Hematopoietic multipotent progenitor cell treated with erythropoietin and hydrocortisone succinate and interleukin-3 and kit ligand, for 8 days (in vitro differentiated cells): Measurements from ENCODE around the gene GIGYF2.
"Not testable (repeated sequence)": the region's sequence is repeated elsewhere in the genome, so short reads cannot be mapped to it uniquely, and the experiment has no call there.

ENCODE experiments used
- DNase-seq: peaks from one replicate; pipeline ENCODE4 v3.0.0-alpha.2; 2015

The GIGYF2 gene

GRCh38 chr2:232691117-232691516 lies 6.0 kb upstream of the GIGYF2 start:
- DNase-seq: not testable (repeated sequence)

GRCh38 chr2:232693344-232693743 lies 3.8 kb upstream of the GIGYF2 start:
- DNase-seq: no peak

DNA sequence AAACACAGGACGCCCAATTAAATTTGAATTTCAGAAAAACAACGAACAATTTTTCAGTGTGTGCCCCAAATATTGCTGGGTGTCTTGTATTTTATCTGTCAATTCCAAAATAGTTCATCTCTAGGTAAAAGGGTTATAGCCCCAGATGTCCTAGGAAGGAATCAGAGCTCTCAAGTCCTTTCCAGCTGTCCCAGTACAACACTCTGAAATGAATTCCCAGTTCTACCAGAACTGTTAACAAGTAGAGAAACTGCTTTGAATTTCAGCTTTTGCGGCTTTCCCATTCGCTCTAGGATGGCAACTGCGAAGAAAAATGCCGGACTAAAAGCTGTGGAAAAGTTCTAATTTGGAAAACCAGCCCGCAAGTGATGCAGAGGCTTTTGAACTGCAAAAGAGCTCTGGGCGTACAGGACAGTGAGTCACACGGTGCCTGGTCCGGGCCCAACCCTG lies 497 bp upstream of the GIGYF2 start:
- DNase-seq: no peak

- peak; percentile 35 for DNase-seq
These were observed 628 bp downstream of the GIGYF2 start for GRCh38 chr2:232697807-232698110.

DNA sequence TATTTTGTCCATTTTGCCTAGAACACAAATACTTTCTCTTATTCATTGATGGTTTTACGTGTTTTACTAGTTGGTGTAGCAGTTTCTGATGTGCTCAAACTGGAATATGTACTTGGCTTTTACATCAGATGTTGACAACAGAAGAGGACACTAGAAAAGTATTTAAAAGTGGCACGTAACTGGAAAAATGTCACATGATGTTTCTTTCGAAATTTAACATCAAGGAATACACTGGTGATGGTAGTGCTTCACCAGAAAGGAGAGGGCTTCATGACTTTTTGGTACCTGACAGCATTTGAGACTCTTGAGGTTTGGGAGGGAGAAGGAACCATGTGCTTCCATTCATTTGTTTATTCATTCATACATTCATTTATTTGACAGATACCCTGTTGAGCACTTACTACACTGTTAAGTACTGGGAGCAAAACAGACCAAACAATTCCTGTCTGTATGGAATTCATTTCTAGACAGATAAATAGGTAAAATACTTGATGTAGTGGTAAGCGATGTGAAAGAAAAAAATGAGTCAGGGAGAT lies 1.5 kb downstream of the GIGYF2 start:
- peak; percentile 11 for DNase-seq

GRCh38 chr2:232699110-232699509 lies 2.0 kb downstream of the GIGYF2 start:
- DNase-seq: no peak

DNA sequence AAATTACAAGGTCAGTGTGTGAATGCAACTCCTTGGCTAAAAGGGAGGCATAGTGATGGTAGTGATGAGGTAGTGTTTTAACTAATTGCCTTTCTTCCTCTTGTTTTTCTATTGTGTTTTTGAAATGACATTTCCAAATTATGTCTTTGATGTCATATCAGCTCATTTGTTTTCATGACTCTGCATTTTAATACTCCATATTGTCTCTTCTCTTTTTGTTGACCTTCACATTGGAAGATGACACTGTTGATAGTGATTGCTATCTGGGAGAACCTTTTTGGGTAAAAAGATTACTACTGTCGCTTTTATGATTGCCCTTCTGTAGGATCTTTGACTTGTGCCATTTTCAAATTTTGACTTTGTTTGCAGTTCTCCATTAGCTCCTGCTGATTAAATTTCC lies 3.0 kb downstream of the GIGYF2 start:
- peak; percentile 18 for DNase-seq

GRCh38 chr2:232707076-232707475 lies 9.9 kb downstream of the GIGYF2 start:
- DNase-seq: no peak

GRCh38 chr2:232713505-232713904 lies 16.4 kb downstream of the GIGYF2 start:
- DNase-seq: no peak

DNA sequence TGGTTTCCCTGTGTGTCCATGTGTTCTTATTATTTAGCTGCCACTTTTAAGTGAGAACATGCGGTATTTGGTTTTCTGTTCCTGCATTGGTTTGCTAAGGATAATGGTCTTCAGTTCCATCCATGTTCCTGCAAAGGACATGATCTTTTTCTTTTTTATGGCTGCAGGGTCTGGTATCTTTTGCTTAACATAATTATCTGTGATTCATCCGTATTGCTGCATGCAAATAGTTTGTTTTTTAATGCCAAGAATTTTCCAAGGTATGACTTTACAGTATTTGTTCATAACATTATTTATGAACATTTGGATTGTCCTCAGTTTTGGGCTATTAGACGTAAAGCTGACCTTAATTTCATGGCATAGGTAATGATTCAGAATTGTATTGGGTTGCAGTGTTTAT lies 17.8 kb downstream of the GIGYF2 start:
- no peak for DNase-seq

GRCh38 chr2:232720056-232720455 lies 22.9 kb downstream of the GIGYF2 start:
- not testable (repeated sequence) for DNase-seq

GRCh38 chr2:232721261-232721660 lies 24.1 kb downstream of the GIGYF2 start:
- no peak for DNase-seq

GRCh38 chr2:232721882-232722281 lies 24.8 kb downstream of the GIGYF2 start:
- no peak for DNase-seq

DNA sequence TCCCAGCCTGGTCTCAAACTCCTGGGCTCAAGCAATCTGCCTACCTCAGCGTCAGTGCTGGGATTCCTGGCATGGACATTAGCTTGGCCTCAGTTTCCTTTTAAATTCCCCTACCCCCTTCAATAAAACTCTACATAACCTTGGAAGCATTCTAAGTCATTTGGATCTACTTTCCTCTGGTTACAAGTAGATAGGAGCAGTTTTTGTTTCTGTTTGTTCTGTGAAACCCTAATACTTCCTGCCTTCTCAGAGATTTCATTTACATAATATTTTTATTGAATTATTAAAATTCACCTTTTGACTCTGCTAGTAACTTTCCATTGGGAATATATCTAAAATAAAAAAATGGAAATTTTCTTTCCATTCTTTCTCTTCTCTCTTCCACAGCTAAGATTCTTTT lies 25.9 kb downstream of the GIGYF2 start:
- no peak for DNase-seq

- DNase-seq: no peak
These were observed 31.7 kb downstream of the GIGYF2 start for GRCh38 chr2:232728785-232729184.

- no peak for DNase-seq
These were observed 34.3 kb downstream of the GIGYF2 start for GRCh38 chr2:232731470-232731869.

DNA sequence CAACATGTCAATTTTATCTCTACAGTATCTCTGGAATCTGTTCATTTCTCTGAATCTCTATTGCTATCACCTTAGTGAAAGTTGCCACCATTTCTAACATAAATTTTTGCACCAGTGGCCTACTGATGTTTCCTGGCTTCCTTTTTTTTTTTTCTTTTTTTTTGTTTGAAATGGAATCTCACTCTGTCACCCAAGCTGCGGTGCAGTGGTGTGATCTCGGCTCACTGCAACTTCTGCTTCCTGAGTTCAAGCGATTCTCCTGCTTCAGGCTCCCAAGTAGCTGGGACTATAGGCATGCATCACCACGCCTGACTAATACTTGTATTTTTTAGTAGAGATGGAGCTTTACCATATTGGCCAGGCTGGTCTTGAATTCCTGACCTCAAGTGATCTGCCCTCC lies 44.2 kb downstream of the GIGYF2 start:
- no peak for DNase-seq

- DNase-seq: no peak
These were observed 44.8 kb downstream of the GIGYF2 start for GRCh38 chr2:232741972-232742371.

GRCh38 chr2:232744963-232745362 lies 47.8 kb downstream of the GIGYF2 start:
- DNase-seq: no peak

DNA sequence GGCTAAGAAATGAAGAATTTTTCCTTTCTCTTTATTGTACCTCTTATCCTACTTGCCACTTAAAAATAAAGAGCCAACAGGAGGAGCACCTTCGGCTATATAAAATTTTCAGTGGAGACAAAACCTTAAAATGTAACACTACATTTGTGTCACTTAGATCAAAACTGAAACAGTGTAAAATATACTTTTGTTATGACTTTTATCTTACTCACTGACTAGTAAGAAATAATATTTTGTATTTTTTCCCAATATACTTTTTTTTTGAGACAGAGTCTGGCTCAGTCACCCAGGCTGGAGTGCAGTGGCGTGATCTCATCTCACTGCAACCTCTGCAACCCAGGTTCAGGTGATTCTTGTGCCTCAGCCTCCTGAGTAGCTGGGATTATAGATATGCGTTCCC lies 50.9 kb downstream of the GIGYF2 start:
- no peak for DNase-seq

DNA sequence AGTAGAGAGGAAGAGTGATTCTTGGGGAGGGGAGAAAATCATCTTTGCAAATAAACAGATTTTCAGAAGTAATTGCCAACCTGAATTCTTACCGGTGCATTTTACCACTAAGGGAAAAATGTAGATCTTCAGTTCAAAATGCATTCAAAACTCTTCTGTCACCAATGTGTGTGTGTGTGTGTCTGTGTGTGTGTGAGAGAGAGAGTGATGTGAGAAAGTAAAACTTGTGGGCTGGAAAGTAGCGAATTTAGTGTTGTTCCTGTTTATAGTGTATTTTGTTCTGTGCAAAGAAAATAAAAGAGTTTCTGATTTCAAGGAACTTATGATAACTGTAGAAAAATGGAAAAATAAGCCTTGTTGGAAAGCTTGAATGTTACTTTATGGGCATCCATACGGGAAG lies 52.2 kb downstream of the GIGYF2 start:
- DNase-seq: no peak

DNA sequence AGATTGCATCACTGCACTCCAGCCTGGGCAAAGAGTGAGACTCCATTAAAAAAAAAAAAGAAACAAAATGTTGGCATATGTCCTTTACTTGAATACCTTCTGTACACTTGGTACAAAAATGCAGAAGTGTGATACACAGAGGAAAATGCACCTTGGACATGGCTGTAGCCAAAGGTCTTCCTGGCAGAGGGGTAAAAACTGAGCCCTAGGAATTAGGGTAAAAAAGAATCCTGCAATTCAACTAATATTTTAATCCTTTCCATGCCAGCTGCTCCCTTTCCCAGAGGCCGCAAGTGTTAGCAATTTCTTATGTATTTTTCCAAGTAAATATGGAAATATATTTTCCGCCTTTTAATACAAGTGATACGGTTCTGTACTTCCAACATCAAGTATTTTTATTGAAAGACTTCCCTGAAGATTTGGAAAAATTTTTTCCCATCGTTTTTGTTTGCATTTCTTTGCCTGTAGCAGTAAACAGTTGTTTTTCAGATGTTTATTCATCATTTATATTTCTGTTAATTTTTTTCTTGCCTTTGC lies 53.1 kb downstream of the GIGYF2 start:
- no peak for DNase-seq

GRCh38 chr2:232757905-232758304 lies 60.8 kb downstream of the GIGYF2 start:
- no peak for DNase-seq

DNA sequence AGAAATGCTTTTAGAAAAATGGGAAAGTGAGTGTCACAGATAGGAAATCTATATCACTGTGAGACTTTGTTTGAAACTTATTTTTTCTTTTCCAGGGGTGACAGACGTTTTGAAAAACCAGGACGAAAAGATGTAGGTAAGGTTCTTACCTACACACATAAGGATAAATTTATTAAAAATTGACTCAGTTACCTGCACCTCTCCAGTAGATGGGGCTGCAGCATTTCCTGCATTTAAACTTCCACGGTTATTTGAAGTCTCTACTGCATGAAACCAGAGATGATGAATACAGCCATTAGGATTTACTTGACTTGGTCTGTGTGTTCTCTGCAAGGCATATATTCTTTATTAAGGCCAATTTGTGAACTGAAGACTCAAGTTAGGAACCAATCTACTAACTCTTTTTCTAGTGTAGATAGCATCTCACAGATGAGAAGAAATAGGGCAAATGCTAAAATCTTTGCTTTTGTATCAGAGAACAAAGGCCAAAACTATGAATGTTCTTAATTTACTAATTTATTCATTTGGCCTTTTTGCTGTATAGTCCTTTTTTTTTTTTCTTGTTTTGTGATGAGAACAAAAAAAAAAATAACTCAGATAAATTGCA lies 64.3 kb downstream of the GIGYF2 start:
- DNase-seq: peak; percentile 47

DNA sequence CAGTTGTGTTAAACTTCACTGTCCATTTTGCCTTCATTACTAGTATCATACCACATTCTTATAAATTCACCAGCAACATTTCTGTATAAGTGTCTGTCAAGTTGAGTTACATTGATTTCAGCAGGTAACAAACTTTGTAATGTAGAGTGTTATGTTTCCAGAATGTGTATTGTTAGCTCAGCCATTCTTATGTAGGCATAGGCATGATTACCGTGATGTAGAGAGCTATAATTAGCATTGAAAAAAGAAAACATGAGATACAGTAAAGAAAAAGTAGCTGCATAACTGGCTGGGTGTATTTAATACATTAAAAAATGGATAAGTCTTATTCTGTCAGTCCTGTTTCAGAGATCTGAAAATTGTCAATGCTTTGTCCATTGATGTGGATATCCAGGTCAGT lies 70.7 kb downstream of the GIGYF2 start:
- DNase-seq: no peak
